GM21381 (cell line): ENCODE results near the gene ALB.

Experiments used
- ATAC-seq: cut with Tn5 transposase; IDR thresholded peaks from one replicate; pipeline ENCODE4 v1.9.1; 2021; ENCODE audit warnings: mild to moderate bottlenecking, moderate library complexity; ENCODE audit not compliant: unreplicated experiment

Gene ALB

DNA sequence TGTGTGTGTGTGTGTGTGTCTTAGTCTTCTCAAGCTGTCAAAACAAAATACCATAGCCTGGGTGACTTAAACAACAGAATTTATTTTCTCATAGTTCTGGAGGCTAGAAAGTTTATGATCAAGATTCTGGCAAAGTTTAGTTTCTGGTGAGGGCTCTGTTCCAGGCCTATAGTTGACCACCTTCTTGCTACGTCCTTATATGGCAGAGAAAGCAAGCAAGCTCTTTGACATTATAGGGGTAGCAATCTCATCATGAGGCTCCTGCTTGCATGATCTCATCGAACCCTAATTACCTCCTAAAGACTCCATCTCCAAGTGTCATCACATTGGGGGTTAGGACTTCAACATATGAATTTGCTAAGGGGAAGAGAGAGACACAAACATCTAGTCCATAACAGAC lies 25.0 kb downstream of the ALB start:
- no peak for ATAC-seq

DNA sequence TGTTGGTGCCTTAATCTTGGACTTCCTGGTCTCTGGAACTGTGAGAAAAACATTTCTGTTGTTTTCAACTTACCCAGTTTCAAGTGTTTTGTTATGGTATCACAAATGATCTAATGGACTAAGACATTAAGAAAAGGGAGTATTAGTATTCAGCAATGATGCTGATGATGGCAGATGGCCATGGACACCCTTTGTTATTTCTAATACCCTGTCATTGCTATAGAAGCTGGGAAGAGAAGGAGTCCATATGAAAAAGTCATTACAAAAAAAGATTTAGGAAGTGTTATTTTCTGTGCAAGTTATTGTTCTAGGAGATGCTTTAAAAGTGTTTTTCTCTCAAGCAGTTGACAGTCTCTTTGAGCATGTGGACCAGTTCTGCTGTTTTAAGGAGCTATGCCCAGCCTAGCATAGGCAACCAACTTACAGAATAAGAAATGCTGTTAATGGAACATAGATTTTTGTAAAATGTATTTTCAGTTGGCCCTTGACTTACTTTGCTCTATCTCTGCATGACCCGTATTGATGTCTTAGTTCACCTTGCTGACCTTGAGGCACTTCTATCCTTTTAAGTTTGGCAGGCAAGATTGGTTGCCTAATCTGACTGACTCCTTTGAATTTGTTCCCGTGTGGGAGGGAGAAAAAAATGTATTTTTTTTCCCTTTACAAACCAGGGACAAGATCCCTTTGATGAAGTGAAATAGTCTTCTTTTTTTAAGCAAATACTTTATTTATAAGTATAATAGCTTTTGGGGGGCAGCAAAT lies 25.9 kb downstream of the ALB start:
- ATAC-seq: no peak

DNA sequence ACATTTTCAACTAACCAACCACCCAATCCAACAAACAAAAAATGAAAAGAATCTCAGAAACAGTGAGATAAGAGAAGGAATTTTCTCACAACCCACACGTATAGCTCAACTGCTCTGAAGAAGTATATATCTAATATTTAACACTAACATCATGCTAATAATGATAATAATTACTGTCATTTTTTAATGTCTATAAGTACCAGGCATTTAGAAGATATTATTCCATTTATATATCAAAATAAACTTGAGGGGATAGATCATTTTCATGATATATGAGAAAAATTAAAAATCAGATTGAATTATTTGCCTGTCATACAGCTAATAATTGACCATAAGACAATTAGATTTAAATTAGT lies 27.7 kb downstream of the ALB start:
- ATAC-seq: no peak

DNA sequence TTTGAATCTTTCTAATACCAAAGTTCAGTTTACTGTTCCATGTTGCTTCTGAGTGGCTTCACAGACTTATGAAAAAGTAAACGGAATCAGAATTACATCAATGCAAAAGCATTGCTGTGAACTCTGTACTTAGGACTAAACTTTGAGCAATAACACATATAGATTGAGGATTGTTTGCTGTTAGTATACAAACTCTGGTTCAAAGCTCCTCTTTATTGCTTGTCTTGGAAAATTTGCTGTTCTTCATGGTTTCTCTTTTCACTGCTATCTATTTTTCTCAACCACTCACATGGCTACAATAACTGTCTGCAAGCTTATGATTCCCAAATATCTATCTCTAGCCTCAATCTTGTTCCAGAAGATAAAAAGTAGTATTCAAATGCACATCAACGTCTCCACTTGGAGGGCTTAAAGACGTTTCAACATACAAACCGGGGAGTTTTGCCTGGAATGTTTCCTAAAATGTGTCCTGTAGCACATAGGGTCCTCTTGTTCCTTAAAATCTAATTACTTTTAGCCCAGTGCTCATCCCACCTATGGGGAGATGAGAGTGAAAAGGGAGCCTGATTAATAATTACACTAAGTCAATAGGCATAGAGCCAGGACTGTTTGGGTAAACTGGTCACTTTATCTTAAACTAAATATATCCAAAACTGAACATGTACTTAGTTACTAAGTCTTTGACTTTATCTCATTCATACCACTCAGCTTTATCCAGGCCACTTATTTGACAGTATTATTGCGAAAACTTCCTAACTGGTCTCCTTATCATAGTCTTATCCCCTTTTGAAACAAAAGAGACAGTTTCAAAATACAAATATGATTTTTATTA lies 28.3 kb downstream of the ALB start:
- ATAC-seq: no peak

DNA sequence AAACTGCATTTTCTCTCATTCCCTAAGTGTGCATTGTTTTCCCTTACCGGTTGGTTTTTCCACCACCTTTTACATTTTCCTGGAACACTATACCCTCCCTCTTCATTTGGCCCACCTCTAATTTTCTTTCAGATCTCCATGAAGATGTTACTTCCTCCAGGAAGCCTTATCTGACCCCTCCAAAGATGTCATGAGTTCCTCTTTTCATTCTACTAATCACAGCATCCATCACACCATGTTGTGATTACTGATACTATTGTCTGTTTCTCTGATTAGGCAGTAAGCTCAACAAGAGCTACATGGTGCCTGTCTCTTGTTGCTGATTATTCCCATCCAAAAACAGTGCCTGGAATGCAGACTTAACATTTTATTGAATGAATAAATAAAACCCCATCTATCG lies 29.1 kb downstream of the ALB start:
- ATAC-seq: no peak

DNA sequence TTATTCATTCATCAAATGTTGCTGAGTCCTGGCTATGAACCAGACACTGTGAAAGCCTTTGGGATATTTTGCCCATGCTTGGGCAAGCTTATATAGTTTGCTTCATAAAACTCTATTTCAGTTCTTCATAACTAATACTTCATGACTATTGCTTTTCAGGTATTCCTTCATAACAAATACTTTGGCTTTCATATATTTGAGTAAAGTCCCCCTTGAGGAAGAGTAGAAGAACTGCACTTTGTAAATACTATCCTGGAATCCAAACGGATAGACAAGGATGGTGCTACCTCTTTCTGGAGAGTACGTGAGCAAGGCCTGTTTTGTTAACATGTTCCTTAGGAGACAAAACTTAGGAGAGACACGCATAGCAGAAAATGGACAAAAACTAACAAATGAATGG lies 30.2 kb downstream of the ALB start:
- peak; percentile 62 for ATAC-seq

DNA sequence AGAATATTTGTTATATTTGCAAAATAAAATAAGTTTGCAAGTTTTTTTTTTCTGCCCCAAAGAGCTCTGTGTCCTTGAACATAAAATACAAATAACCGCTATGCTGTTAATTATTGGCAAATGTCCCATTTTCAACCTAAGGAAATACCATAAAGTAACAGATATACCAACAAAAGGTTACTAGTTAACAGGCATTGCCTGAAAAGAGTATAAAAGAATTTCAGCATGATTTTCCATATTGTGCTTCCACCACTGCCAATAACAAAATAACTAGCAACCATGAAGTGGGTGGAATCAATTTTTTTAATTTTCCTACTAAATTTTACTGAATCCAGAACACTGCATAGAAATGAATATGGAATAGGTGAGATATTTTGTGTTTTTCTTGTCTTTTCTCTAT lies 31.9 kb downstream of the ALB start, which contains the start of gene AFP:
AFP (plus strand) TSS at position 238 of the 400 bp plus-strand sequence; CDS start at position 280, 42 bp downstream.
- ATAC-seq: no peak

DNA sequence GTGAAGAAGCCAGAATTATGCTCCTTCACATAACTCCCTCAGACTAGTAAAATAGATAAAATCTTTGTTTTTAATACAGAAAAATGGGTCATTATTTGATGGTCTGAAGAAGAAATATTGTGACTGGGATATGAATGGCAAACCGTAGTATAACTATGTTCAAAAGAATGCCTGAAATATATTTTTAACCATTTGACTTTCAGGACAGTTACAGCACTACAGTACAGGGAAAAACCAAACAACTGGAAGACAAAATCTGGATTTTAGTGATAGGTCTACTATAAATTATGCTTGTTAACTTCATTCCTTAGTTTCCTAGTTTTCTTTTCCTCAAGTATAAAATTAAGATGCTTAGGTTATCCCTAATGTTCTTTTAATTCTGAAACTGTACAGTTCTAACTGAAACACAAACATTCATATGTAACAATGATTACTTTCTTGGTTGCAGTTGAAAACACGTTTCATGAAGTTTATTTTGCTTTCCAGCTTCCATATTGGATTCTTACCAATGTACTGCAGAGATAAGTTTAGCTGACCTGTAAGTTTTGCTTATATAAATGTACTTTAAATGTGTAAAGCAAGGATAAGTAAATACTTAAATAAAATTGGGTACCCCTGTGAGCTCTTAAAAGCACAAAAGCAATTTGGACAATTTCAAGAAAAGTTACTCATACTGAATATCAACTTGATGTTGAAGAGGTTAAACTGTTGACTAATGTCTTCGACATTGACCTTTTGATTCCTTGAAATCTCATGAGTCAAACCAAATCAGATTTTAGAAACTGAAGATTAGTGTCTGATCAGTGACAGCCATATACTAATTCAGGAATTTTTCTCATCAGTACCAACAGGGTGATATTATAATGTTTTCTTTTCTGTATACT lies 32.8 kb downstream of the ALB start:
- no peak for ATAC-seq

DNA sequence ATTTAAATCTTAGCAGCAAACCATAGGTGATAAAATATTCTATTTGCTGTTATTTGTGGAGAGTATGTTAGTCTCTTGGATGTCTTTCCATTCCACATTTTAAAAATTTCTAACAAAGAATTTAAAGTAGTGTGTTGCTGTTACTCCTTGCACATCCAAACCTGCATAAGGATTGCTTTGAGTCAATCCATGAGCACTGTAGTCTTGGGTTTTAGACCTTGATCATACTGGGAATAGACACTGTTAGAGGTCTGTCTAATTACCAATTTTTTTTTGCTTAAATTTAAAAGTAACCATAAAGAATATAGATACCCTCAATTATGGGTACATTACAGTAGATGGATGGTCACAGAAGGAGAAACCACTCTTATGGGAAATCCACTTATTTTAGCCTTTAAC lies 33.5 kb downstream of the ALB start:
- no peak for ATAC-seq

DNA sequence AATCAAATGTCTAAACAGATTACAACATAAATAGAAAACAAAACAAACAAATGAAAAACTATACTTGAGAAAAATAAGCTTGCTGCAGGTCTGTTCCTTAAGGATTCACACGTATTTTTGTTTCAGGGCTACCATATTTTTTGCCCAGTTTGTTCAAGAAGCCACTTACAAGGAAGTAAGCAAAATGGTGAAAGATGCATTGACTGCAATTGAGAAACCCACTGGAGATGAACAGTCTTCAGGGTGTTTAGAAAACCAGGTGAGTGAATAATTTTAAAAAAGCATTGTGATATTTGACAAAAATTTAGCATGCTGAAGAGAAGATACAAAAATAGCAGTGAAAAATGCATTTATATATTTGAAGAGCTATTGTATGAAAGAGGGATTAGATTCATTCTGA lies 34.0 kb downstream of the ALB start:
- no peak for ATAC-seq

DNA sequence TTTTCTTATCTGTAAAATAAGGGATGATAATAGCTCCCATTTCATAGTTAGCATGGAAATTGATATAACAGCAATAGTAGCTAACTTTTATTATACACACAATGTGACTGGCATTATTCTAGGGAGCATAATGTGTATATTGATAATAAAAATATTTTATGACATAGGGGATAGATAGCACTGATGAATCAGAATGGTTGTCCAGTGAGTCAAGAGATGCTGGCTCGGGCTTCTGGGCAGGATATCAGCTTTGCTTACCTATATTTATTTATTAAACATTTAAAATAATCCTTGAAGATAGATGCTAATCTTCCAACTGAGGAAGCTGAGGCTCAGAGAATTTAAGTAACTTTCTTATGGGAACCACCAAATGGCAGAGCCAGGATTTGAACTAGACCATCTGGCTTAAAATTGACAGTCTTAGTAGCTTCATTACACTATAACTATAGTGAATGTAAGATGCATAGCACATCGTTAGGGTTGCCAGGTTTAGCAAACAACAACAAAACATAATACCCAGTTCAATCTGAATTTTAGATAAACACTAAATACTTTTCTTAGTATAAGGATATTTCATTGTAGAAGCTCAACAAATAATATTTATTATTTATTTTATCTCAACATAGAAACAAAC lies 34.6 kb downstream of the ALB start:
- no peak for ATAC-seq

DNA sequence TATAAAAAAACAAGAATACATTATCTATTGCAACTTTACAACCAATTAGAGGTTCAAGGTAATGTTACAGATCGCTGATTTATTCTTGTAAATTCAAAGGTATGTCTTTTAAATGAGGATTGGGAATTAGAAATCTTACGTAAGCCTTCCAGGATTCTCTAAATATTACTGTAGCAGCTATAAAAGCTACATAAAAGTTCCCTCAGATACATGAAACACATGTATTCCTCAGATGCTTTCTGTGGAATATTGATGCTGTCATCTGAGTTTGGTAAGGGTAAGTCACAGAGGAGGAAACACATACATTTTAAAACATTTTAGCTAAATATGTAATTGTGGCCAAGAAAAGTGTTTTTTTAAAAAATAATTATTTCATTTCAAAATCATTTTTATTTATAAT lies 35.4 kb downstream of the ALB start:
- ATAC-seq: no peak

DNA sequence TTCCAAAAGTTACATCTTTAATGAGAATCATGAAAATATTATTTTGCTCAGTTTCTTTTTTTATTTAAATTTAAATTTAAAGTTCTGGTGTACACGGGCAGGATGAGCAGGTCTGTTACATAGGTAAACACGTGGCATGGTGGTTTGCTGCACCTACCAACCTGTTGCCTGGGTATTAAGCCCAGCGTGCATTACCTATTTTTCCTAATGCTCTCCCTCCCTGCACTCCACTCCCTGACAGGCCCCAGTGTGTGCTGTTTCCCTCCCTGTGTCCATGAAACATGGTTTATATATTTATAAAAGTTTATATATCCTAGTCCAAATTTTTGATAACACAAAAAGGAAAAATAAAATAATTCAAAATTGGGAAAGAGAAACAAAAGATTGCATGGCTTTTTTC lies 35.9 kb downstream of the ALB start:
- ATAC-seq: no peak

DNA sequence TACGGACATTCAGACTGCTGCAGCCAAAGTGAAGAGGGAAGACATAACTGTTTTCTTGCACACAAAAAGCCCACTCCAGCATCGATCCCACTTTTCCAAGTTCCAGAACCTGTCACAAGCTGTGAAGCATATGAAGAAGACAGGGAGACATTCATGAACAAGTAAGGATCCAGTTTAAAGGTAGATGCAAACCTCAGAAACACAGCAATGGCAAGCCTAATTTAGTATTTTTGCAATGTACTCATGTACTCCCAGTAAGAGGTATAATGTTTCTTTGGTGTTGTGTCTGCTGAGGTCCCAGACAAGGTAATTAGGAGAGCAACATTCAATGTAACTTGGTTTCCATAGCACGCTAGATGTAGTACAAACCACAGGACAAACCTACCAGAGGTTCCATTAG lies 36.6 kb downstream of the ALB start:
- no peak for ATAC-seq

DNA sequence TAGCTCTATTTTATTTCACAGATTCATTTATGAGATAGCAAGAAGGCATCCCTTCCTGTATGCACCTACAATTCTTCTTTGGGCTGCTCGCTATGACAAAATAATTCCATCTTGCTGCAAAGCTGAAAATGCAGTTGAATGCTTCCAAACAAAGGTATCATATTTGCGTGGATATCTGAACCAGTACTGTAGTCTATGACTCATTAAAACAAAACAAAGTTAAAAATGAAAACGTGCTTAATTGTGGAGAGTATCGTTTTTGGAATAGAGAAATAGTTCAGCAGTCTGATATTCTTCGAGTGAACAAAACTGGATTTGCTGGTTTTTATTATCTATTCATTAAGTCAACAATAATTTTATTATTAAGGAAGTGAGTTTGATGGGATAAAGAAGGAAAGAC lies 38.2 kb downstream of the ALB start:
- ATAC-seq: no peak

DNA sequence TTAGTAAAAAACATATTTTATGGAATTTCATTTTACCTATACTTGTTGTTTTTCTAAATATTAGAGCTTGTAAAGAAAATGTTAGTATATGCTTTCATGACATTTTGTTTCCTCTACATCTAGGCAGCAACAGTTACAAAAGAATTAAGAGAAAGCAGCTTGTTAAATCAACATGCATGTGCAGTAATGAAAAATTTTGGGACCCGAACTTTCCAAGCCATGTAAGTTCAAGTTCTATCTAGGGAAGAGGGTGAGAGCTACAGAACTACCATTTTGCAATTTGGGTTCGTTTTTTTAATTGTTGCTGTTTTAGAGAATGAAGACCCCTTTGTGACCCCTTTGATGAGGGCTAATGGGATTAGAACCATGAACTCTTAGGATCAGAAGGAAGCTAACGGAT lies 39.1 kb downstream of the ALB start:
- no peak for ATAC-seq

DNA sequence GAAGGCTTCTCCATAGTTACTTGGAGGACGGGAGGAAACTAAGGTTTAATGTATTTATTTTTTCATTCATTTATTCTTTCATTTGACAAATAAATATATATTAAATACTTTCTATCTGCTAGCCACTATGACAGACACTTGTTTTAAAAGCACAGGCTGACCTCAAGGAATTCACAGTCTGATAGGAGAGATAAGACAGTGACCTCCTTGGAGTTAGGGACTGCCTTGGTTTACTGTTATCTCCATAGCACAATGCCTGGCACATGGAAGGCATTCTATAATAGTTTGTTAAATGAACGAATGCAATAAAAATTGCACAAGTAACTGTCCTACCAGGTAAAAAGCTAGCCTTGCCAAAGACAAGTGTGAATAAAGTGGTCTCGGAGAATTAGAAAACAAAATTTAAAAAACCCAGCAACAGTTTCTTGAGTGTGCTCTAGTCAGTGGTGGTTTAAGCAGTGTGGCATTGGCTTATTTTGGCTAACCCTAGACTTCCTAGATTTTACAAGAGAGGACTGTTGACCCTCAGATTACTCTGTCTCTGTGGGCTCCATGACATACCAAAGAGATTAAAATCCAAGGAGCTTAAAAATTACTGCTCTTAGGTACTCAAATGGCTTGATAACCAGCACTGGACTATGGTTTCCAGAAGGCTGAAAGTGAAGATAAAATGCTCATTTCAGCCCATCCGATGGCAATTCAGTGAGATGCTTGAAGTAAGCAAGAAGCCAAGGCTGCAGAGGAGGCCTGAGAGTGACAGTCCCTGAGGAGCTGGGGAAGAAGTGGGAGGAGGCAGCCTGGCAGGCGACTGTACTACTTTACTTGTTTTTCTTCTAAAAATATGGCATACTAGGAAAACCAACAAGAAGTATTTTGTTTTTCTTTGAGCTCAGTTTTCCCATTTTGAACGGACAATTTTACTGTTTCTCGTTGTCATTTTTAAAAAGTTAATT lies 41.6 kb downstream of the ALB start:
- no peak for ATAC-seq

DNA sequence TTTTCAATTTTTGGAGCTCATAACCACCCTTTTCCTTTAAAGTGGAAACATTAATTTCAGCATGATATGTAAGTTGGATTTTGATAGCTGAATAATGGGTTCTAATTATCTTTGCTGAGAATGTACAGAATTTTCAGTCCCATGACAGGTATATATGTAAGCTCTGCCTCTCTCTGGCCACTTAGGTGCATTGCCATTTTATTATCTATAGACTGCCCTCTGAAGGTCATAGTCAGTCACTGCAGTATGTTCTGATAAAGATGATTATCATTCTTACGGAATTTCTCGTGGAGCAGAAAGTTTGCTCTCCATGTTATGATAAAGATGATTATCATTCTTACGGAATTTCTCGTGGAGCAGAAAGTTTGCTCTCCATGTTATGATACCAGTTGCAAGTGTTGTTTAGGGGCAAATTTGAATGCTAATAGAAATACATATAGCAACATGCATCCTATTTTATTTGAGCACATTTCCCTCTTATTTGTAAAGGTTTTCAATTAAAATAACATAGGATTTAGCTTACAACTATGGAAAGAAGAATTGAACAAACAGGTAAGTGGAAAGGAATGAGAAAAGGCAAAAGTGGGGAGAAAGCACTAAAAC lies 42.4 kb downstream of the ALB start:
- peak; percentile 99 for ATAC-seq

DNA sequence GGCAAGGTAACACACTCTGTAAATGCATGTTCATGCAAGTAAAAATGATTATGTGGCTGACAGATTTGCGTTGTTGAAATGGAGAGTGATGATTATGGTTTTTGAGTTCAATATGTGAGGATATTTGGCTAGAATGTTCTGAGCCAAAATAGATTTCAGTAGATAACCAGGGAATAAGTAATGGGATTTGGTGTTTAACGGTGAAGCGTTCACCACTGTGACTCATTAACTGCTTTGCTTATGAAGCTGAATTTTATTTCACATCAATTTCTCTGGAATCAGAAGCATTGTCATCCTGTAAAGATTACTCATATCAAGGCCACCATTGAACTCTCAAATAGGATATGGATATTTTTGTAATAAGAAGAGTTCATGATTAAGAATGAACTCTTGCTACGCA lies 43.6 kb downstream of the ALB start:
- no peak for ATAC-seq
